ENCODE results near the gene GCG. TPM values are rescaled to one million over a fixed set of nuclear protein-coding genes. Genes with fewer than 3 reads are reported as not detected.

GCG gene
- total and polyA plus RNA-seq, 2 of the 8 experiments (the other 6 are each of a cell fraction or from before 2014, with no cell fraction given): not detected

GRCh38 chr2:162106746-162107145 is 45.3 kb downstream of the GCG start:
- H4K8ac ChIP-seq (ENCODE audit: extremely low read depth, insufficient read depth, low read length): no peak overlapping the region
- no peak overlapping the region for H2BK120ac ChIP-seq (replicated peaks; ENCODE audit: low read depth, low read length)
- no peak overlapping the region for H4K5ac ChIP-seq (ENCODE audit: insufficient read length, low read depth, low read length)
- no peak overlapping the region for H4K91ac ChIP-seq (replicated peaks; ENCODE audit: insufficient read length, low read length)
- no peaks in the 10 kb centered on the region for H3K4me1 ChIP-seq (replicated peaks in 1 of 4; ENCODE audit: control insufficient read depth in 3 of 4, insufficient read depth in 4 of 4, low read length in 3 of 4)
- no peak overlapping the region for H3K27ac ChIP-seq (ENCODE audit: low read depth, low read length)
- no peak overlapping the region for H3K4me2 ChIP-seq (ENCODE audit: insufficient read depth in 1 of 2, low read depth in 2 of 2, low read length in 2 of 2)
- no peak overlapping the region for H2BK5ac ChIP-seq (ENCODE audit: low read depth, low read length)
- no peak overlapping the region for H2AK5ac ChIP-seq (ENCODE audit: low read depth, low read length)
- no peak overlapping the region for H2BK20ac ChIP-seq (ENCODE audit: low read length)
- H3K4ac ChIP-seq (replicated peaks; ENCODE audit: insufficient read length, low read depth, low read length): no peak overlapping the region
- no peaks in the 10 kb centered on the region for H3K23me2 ChIP-seq (ENCODE audit: low read depth, low read length)
- WGBS, 2 experiments (ENCODE audit: extremely low coverage in 1 of 2, insufficient coverage in 1 of 2, insufficient read length in 1 of 2, insufficient replicate concordance in 2 of 2, low coverage in 1 of 2, low lambda C conversion rate in 2 of 2, missing lambda C conversion rate in 1 of 2): 94% methylated on average over 1 of the region's 1 CpG; no CpG with 5 or more reads in 1 of the 2 experiments
- no peaks in the 10 kb centered on the region for H3K79me2 ChIP-seq (ENCODE audit: control insufficient read depth in 1 of 2, insufficient read depth in 2 of 2, low read length in 2 of 2)
- DNase-seq (ENCODE audit: low read depth in 1 of 2, low spot score in 2 of 2) (no peak), FAIRE-seq (no peak)
- H4K20me1 ChIP-seq (replicated peaks in 1 of 2; ENCODE audit: control insufficient read depth in 1 of 2, insufficient read depth in 2 of 2, low read length in 2 of 2): no peaks in the 10 kb centered on the region
- no peaks in the 10 kb centered on the region for H3K36me3 ChIP-seq (ENCODE audit: control insufficient read depth in 2 of 4, insufficient read depth in 4 of 4, low read length in 3 of 4)
- no peaks in the 10 kb centered on the region for H3K79me1 ChIP-seq (ENCODE audit: low read depth, low read length)
- CTCF ChIA-PET (ENCODE audit: partially characterized antibody): interaction anchor here (1.4 kb wide), 1 partner anchor 18 kb away, joined by 4 read pairs; no protein-coding TSS in a partner anchor
- H3K14ac ChIP-seq (ENCODE audit: insufficient read length): no peak overlapping the region
- POLR2A ChIA-PET (ENCODE audit: partially characterized antibody): no interaction called here
- H2AFZ ChIP-seq (ENCODE audit: low read length): no peak overlapping the region
- H3K23ac ChIP-seq (ENCODE audit: insufficient read length): no peak overlapping the region
- no peak overlapping the region for H2BK12ac ChIP-seq (ENCODE audit: low read depth, low read length)
- H3K56ac ChIP-seq (replicated peaks; ENCODE audit: insufficient read length, low read depth, low read length): no peak overlapping the region
- no peak overlapping the region for H3K9ac ChIP-seq (replicated peaks in 1 of 4; ENCODE audit: extremely low read depth in 1 of 4, low read depth in 3 of 4, low read length in 3 of 4)
- no peaks in the 10 kb centered on the region for H3K9me3 ChIP-seq (ENCODE audit: insufficient read depth in 2 of 2, low read depth in 1 of 2, low read length in 1 of 2)
- no peak overlapping the region for H2BK15ac ChIP-seq (ENCODE audit: low read length)
- H3K4me3 ChIP-seq (ENCODE audit: extremely low read depth in 1 of 4, insufficient read depth in 2 of 4, low read depth in 3 of 4, low read length in 4 of 4): no peak overlapping the region
- H3K27me3 ChIP-seq (replicated peaks in 1 of 4; ENCODE audit: control insufficient read depth in 3 of 4, extremely low read depth in 1 of 4, insufficient read depth in 3 of 4, low read length in 3 of 4): no peaks in the 10 kb centered on the region
- H3K18ac ChIP-seq (ENCODE audit: extremely low read depth, low read length): no peak overlapping the region
- TF ChIP-seq BCL11A (IDR thresholded peaks at IDR 0.05; ENCODE audit: low read depth in 2 of 2, low read length in 2 of 2): no peak

Data from H1 (cell line).